ENCODE data around the gene PHACTR2. TPM values are rescaled to one million over a fixed set of nuclear protein-coding genes. Genes with fewer than 3 reads are reported as not detected.

The PHACTR2 gene
- total and polyA plus RNA-seq, 10 of the 15 experiments (the other 5 are each of a cell fraction or from before 2014, with no cell fraction given), result 1.4 to 19.1 (median 5.3) TPM

GRCh38 chr6:143757346-143757832 lies 79.6 kb downstream of the PHACTR2 start (continued):
- TF ChIP-seq MAX (IDR thresholded peaks at IDR 0.05; ENCODE audit: low read depth, low read length) (no peak), MEF2A (IDR thresholded peaks at IDR 0.05; ENCODE audit: insufficient read depth, low read depth, low read length) (no peak), BCL11A (IDR thresholded peaks at IDR 0.05; ENCODE audit: low read depth, low read length) (no peak), SUZ12 (IDR thresholded peaks at IDR 0.05; ENCODE audit: unreplicated experiment) (no peak), CEBPB (IDR thresholded peaks at IDR 0.05; ENCODE audit: borderline replicate concordance in 1 of 2, low read depth in 2 of 2, low read length in 2 of 2) (no peak), CREM (IDR thresholded peaks at IDR 0.05; ENCODE audit: low read depth) (no peak), CEBPZ (IDR thresholded peaks at IDR 0.05; ENCODE audit: low read depth, low read length) (no peak)
- TF ChIP-seq, protein P1, sequence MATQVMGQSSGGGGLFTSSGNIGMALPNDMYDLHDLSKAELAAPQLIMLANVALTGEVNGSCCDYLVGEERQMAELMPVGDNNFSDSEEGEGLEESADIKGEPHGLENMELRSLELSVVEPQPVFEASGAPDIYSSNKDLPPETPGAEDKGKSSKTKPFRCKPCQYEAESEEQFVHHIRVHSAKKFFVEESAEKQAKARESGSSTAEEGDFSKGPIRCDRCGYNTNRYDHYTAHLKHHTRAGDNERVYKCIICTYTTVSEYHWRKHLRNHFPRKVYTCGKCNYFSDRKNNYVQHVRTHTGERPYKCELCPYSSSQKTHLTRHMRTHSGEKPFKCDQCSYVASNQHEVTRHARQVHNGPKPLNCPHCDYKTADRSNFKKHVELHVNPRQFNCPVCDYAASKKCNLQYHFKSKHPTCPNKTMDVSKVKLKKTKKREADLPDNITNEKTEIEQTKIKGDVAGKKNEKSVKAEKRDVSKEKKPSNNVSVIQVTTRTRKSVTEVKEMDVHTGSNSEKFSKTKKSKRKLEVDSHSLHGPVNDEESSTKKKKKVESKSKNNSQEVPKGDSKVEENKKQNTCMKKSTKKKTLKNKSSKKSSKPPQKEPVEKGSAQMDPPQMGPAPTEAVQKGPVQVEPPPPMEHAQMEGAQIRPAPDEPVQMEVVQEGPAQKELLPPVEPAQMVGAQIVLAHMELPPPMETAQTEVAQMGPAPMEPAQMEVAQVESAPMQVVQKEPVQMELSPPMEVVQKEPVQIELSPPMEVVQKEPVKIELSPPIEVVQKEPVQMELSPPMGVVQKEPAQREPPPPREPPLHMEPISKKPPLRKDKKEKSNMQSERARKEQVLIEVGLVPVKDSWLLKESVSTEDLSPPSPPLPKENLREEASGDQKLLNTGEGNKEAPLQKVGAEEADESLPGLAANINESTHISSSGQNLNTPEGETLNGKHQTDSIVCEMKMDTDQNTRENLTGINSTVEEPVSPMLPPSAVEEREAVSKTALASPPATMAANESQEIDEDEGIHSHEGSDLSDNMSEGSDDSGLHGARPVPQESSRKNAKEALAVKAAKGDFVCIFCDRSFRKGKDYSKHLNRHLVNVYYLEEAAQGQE (IDR thresholded peaks at IDR 0.05; ENCODE audit: low read depth, low read length), result no peak
